Activated naive CD8-positive, alpha-beta T cell treated with anti-CD3 and anti-CD28 coated beads, Interleukin-2, amount 10 ng/mL, durations not matched to agents 7 days and 5 days (primary cell): ENCODE measurements around the gene OR52J3. TPM values are rescaled to one million over a fixed set of nuclear protein-coding genes. Genes with fewer than 3 reads are reported as not detected.
"Not testable (repeated sequence)": the region's sequence is repeated elsewhere in the genome, so short reads cannot be mapped to it uniquely, and the experiment has no call there.

Experiments
- ATAC-seq: fragments of 150-1000 bp; cut with Tn5 transposase; one replicate; pipeline ENCODE4 v1.10.0; 2021; ENCODE audit warnings: low read depth, moderate library complexity
- POLR2A ChIA-PET: fragments of 350-600 bp; sonication (Branson Sonifier 250); formaldehyde crosslinking; loops from one replicate; lab custom pipeline; 2021; ENCODE audit warnings: antibody characterized with exemption; lab: Charles Lee
- DNase-seq: peaks from one replicate; pipeline ENCODE4 v3.0.0; 2021
- H3K27ac Mint-ChIP-seq: one replicate; pipeline ENCODE4 v1.8.0; 2022; ENCODE audit warnings: mild to moderate bottlenecking, mixed read lengths
- H3K27me3 Mint-ChIP-seq: one replicate; pipeline ENCODE4 v1.8.0; 2022; ENCODE audit warnings: mild to moderate bottlenecking, moderate library complexity, mixed read lengths
- H3K36me3 Mint-ChIP-seq: one replicate; pipeline ENCODE4 v1.8.0; 2021; ENCODE audit warnings: mild to moderate bottlenecking, mixed read lengths
- H3K4me1 Mint-ChIP-seq: one replicate; pipeline ENCODE4 v1.8.0; 2021; ENCODE audit warnings: mixed read lengths
- H3K4me3 Mint-ChIP-seq: one replicate; pipeline ENCODE4 v1.8.0; 2022; ENCODE audit warnings: mild to moderate bottlenecking, moderate library complexity, mixed read lengths
- H3K9me3 Mint-ChIP-seq: one replicate; pipeline ENCODE4 v1.8.0; 2021; ENCODE audit warnings: mixed read lengths
- total RNA-seq, 2 experiments: library from RNA; stranded (reverse); gene quantifications; one replicate each; pipeline ENCODE4 v1.2.3, GENCODE V29; 2021

Gene OR52J3
- not detected for total RNA-seq

GRCh38 chr11:5046226-5046625 lies at the start of gene OR52J3:
Gene OR52J3, plus strand, starts transcription at chr11:5046526. Its CDS starts 0 bp downstream, at chr11:5046526.
- H3K27me3 Mint-ChIP-seq: peaks cover 2% of the 10 kb centered on the region
- H3K4me1 Mint-ChIP-seq: no peaks in the 10 kb centered on the region
- POLR2A ChIA-PET: no interaction called here

GRCh38 chr11:5004424-5005274 lies 41.7 kb upstream of the OR52J3 start:
- Mint-ChIP-seq H3K4me1 (no peaks in the 10 kb centered on the region), H3K4me3 (no peak overlapping the region), H3K9me3 (no peaks in the 10 kb centered on the region), H3K36me3 (no peaks in the 10 kb centered on the region), H3K27ac (no peak overlapping the region), H3K27me3 (peaks cover 2% of the 10 kb centered on the region)
- POLR2A ChIA-PET: no interaction called here
- DNase-seq (no peak), ATAC-seq (no peak)

More at GRCh38 chr11:5046226-5046625, at the start of gene OR52J3:
- Mint-ChIP-seq H3K36me3 (no peaks in the 10 kb centered on the region), H3K4me3 (no peak within 1 kb of the TSS), H3K9me3 (no peaks in the 10 kb centered on the region), H3K27ac (no peak within 1 kb of the TSS)
- DNase-seq: no peak
- no peak for ATAC-seq

GRCh38 chr11:5007561-5007960 lies 38.8 kb upstream of the OR52J3 start:
- ATAC-seq: no peak
- Mint-ChIP-seq H3K4me3 (no peak overlapping the region), H3K36me3 (no peaks in the 10 kb centered on the region), H3K27ac (no peak overlapping the region), H3K4me1 (no peaks in the 10 kb centered on the region), H3K9me3 (no peaks in the 10 kb centered on the region), H3K27me3 (peaks cover 2% of the 10 kb centered on the region)
- POLR2A ChIA-PET: no interaction called here
- no peak for DNase-seq

GRCh38 chr11:5011254-5011653 lies 35.1 kb upstream of the OR52J3 start:
- Mint-ChIP-seq H3K4me1 (no peaks in the 10 kb centered on the region), H3K27me3 (no peaks in the 10 kb centered on the region), H3K36me3 (no peaks in the 10 kb centered on the region), H3K4me3 (no peak overlapping the region), H3K9me3 (no peaks in the 10 kb centered on the region), H3K27ac (no peak overlapping the region)
- ATAC-seq: no peak
- POLR2A ChIA-PET: no interaction called here
- DNase-seq: no peak

- H3K27me3 Mint-ChIP-seq: no peaks in the 10 kb centered on the region
- no peak for ATAC-seq
- H3K9me3 Mint-ChIP-seq: no peaks in the 10 kb centered on the region
- no peaks in the 10 kb centered on the region for H3K4me1 Mint-ChIP-seq
- H3K36me3 Mint-ChIP-seq: no peaks in the 10 kb centered on the region
- DNase-seq: no peak
- H3K4me3 Mint-ChIP-seq: no peak overlapping the region
- POLR2A ChIA-PET: no interaction called here
- no peak overlapping the region for H3K27ac Mint-ChIP-seq
These were observed 33.3 kb upstream of the OR52J3 start for GRCh38 chr11:5013012-5013411.

- Mint-ChIP-seq H3K36me3 (no peaks in the 10 kb centered on the region), H3K4me3 (no peak overlapping the region), H3K9me3 (peaks cover 12% of the 10 kb centered on the region), H3K4me1 (no peaks in the 10 kb centered on the region), H3K27me3 (no peaks in the 10 kb centered on the region), H3K27ac (no peak overlapping the region)
- DNase-seq: no peak
- ATAC-seq: no peak
- POLR2A ChIA-PET: no interaction called here
These were observed 24.3 kb upstream of the OR52J3 start for GRCh38 chr11:5021996-5022395.

GRCh38 chr11:5036669-5037068 lies 9.7 kb upstream of the OR52J3 start:
- ATAC-seq (no peak), DNase-seq (no peak)
- Mint-ChIP-seq H3K36me3 (no peaks in the 10 kb centered on the region), H3K4me3 (no peak overlapping the region), H3K27me3 (no peaks in the 10 kb centered on the region), H3K9me3 (no peaks in the 10 kb centered on the region), H3K27ac (no peak overlapping the region), H3K4me1 (no peaks in the 10 kb centered on the region)
- POLR2A ChIA-PET: no interaction called here

- POLR2A ChIA-PET: no interaction called here
- ATAC-seq (no peak), DNase-seq (no peak)
- Mint-ChIP-seq H3K4me1 (no peaks in the 10 kb centered on the region), H3K9me3 (no peaks in the 10 kb centered on the region), H3K27ac (no peak overlapping the region), H3K4me3 (no peak overlapping the region), H3K27me3 (no peaks in the 10 kb centered on the region), H3K36me3 (no peaks in the 10 kb centered on the region)
These were observed 8.4 kb upstream of the OR52J3 start for GRCh38 chr11:5037926-5038325.

GRCh38 chr11:5038341-5038740 lies 8.0 kb upstream of the OR52J3 start:
- no peak overlapping the region for H3K27ac Mint-ChIP-seq
- no peak for ATAC-seq
- H3K4me1 Mint-ChIP-seq: no peaks in the 10 kb centered on the region
- no peak for DNase-seq
- H3K27me3 Mint-ChIP-seq: no peaks in the 10 kb centered on the region
- H3K36me3 Mint-ChIP-seq: no peaks in the 10 kb centered on the region
- H3K9me3 Mint-ChIP-seq: no peaks in the 10 kb centered on the region
- H3K4me3 Mint-ChIP-seq: no peak overlapping the region
- POLR2A ChIA-PET: no interaction called here

- DNase-seq (no peak), ATAC-seq (no peak)
- Mint-ChIP-seq H3K9me3 (no peaks in the 10 kb centered on the region), H3K27ac (no peak overlapping the region), H3K36me3 (no peaks in the 10 kb centered on the region), H3K4me3 (no peak overlapping the region), H3K27me3 (peaks cover 2% of the 10 kb centered on the region), H3K4me1 (no peaks in the 10 kb centered on the region)
- POLR2A ChIA-PET: no interaction called here
These were observed 5.5 kb upstream of the OR52J3 start for GRCh38 chr11:5040876-5041275.

GRCh38 chr11:5042091-5042490 lies 4.2 kb upstream of the OR52J3 start:
- H3K27me3 Mint-ChIP-seq: peaks cover 2% of the 10 kb centered on the region
- H3K36me3 Mint-ChIP-seq: no peaks in the 10 kb centered on the region

GRCh38 chr11:5043380-5043779 lies 2.9 kb upstream of the OR52J3 start:
- no peak for DNase-seq
- no peak for ATAC-seq
- POLR2A ChIA-PET: no interaction called here
- Mint-ChIP-seq H3K4me1 (no peaks in the 10 kb centered on the region), H3K4me3 (no peak overlapping the region), H3K9me3 (no peaks in the 10 kb centered on the region), H3K27me3 (peaks cover 2% of the 10 kb centered on the region), H3K27ac (no peak overlapping the region), H3K36me3 (no peaks in the 10 kb centered on the region)

More at GRCh38 chr11:5042091-5042490, 4.2 kb upstream of the OR52J3 start:
- Mint-ChIP-seq H3K4me3 (no peak overlapping the region), H3K9me3 (no peaks in the 10 kb centered on the region), H3K27ac (no peak overlapping the region), H3K4me1 (no peaks in the 10 kb centered on the region)
- no peak for DNase-seq
- ATAC-seq: no peak
- POLR2A ChIA-PET: no interaction called here

GRCh38 chr11:5046754-5047330 lies 516 bp downstream of the OR52J3 start:
- DNase-seq (no peak), ATAC-seq (no peak)
- POLR2A ChIA-PET: no interaction called here

GRCh38 chr11:5058679-5059078 lies 12.4 kb downstream of the OR52J3 start:
- POLR2A ChIA-PET, ATAC-seq, DNase-seq, H3K27me3 Mint-ChIP-seq, H3K9me3 Mint-ChIP-seq, H3K27ac Mint-ChIP-seq, H3K4me1 Mint-ChIP-seq, H3K4me3 Mint-ChIP-seq, H3K36me3 Mint-ChIP-seq: not testable (repeated sequence)

More at GRCh38 chr11:5046754-5047330, 516 bp downstream of the OR52J3 start:
- Mint-ChIP-seq H3K9me3 (no peaks in the 10 kb centered on the region), H3K4me1 (no peaks in the 10 kb centered on the region), H3K36me3 (no peaks in the 10 kb centered on the region), H3K27ac (no peak overlapping the region), H3K27me3 (peaks cover 2% of the 10 kb centered on the region), H3K4me3 (no peak overlapping the region)
